GM18868 (cell line): ENCODE results near the gene JMJD8.
"Not testable (repeated sequence)": the region's sequence is repeated elsewhere in the genome, so short reads cannot be mapped to it uniquely, and the experiment has no call there.

Experiments
- ATAC-seq: cut with Tn5 transposase; IDR thresholded peaks from one replicate; pipeline ENCODE4 v1.9.1; 2021; ENCODE audit warnings: mild to moderate bottlenecking, moderate library complexity; ENCODE audit not compliant: unreplicated experiment

JMJD8 gene

GRCh38 chr16:693766-694165 is 9.6 kb upstream of the JMJD8 start:
- no peak for ATAC-seq

DNA sequence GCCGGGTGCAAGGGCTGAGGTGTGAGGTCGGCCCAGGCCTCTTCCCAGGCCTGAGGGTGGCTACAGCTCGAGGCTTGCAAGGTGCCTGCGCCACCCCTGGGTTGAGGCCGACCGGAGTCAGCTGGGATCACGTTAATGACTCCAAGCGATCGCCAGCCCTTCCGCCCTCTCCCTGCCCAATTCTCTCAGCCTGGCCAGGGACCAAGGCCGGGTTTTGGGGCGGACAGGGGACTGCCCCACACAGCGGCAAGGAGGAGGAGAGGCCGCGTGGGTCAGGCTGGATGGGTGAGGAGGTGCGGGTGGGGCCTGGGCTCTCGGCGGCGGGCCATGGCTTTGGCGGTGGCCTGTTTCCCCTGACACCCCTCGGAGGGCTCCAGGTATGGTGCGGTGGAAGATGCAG is 9.2 kb upstream of the JMJD8 start:
- no peak for ATAC-seq

DNA sequence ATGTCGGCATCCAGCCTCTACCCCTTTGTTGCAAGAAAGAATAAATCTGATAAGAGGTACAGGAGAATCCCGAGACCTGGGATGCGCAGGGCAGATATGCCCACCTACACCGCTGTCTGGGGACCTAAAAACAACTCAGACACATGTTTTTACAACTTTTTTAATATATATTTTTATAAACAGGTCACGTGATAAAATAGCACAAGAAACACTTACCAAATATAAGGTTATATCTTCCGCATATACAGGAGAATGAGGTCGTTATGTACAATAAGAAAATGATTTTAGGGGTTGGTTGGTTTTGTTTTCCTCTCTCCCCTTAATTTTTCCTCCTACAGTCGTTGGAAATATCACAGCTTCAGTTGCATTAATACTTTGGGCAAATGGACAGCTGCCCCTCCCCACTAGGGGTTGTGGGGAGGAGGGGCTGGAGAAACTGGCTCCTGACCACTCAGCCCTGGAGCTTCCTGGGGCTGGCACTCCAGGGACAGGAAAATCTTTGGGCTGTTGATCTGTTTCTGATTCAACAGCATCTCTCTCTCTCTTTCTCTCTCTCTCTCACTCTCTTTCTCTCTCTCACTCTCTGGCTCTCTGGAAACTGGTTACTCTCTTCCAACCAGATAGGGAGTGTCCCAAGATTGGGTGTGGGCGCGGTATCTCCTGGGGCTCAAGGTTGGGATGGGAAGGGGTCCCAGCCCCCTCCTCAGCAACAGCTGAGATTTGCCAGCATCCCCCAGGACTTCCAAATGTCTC is 8.4 kb upstream of the JMJD8 start:
- ATAC-seq: no peak

DNA sequence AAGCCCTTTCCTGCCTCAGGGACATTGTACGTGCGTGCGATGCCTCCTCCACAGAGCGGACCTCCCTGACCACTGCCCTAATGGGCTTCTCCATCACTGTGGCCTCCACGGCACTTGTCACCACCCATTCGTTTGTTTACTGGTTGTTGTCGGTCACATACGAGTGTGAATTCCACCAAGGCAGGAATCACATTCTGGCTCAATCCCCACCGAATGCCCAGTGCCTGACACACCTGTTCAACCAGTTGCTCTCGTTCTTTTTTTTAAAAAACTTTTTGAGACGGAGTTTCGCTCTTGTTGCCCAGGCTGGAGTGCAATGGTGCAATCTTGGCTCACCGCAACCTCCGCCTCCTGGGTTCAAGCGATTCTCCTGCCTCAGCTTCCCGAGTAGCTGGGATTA is 7.1 kb upstream of the JMJD8 start:
- ATAC-seq: not testable (repeated sequence)

DNA sequence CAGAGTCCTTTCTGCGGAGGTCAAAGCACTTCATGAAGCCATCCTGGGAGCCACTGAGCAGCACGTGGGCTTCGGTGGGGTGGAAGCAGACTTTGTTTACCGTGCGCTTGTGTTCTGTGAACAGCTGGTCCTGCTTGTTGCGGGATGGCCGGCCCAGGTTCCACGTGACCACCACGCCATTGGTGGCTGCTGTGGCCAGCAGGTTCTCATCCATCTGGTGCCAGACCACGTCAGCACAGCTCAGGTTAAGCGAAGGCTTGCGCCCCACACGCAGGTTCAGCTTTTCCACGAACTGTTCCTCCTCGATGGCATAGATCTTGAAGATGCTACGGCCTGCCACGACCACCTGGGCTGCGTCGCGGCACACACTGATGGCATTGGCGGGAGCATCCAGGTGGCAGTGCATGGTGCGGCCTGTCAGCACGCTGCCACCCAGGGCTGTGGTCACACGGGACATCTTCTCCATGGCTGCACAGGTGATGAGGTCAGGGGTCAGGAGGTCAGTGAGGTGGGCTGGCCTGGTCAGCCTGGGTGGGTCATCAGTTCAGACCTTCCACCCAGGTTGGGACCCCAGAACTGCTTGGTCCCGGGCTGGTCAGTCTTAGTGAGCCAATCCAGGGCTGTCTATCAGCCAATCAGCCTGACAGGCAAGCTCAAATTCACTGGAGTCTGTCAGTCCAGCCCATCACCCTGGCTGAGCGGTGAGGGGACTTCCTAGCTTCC is 5.2 kb upstream of the JMJD8 start:
- ATAC-seq: no peak

DNA sequence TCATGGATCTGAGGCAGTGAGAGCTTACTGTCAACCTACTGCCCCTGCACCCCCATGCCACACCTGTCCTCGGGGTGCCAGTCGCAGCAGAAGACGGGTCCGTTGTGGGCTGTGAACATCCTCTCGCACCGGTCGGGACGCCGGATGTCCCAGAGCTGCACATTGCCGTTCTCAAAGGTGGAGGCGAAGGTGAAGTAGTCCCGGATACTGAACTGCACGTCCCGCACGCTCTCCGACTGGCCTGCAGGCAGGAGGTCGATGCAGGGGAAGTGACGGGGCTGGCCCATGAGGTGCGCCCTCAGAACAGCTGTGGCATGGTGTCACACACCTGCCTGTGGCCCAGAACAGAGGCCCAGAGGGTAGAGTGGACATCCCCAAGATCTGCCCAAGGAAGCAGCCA is 3.4 kb upstream of the JMJD8 start:
- no peak for ATAC-seq

DNA sequence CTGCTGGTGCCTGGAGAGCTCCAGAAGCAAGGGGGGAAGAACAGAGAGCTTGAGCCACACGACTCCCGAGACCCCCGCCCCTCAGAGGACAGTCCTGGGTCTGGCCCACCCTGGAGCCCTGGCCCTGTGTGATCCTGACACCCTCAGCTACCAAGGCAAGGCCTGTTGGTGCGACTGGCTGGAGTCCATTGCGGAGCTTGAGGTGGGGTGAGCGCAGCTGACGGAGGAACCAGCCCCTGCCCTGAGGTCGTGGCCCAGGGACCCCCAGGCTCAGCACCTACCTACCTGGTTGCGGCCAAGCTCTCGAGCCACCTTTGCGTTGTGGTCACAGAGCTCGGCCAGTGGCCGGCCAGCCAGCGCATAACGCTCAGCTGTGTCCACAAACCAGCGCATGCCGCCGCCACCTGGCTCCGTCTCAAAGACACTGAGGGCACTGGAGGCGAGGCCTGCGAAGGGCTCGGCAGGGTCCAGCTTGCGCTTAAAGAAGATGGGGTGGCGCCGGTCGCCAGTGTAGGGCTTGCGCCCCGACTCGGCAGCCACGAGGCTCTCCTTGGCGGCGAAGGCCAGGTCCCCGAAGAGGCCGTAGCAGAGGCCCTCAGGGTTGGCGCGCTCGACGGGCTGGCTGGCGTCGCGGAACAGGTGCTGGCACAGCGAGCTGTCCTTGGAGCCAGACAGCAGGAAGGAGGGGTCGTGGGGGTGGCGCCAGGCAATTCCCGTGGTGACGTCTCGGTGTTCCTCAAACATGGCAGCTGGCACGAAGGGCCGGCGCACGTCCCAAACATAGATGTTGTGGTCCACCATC is 2.5 kb upstream of the JMJD8 start:
- no peak for ATAC-seq

GRCh38 chr16:685967-686366 is 1.8 kb upstream of the JMJD8 start:
- no peak for ATAC-seq

DNA sequence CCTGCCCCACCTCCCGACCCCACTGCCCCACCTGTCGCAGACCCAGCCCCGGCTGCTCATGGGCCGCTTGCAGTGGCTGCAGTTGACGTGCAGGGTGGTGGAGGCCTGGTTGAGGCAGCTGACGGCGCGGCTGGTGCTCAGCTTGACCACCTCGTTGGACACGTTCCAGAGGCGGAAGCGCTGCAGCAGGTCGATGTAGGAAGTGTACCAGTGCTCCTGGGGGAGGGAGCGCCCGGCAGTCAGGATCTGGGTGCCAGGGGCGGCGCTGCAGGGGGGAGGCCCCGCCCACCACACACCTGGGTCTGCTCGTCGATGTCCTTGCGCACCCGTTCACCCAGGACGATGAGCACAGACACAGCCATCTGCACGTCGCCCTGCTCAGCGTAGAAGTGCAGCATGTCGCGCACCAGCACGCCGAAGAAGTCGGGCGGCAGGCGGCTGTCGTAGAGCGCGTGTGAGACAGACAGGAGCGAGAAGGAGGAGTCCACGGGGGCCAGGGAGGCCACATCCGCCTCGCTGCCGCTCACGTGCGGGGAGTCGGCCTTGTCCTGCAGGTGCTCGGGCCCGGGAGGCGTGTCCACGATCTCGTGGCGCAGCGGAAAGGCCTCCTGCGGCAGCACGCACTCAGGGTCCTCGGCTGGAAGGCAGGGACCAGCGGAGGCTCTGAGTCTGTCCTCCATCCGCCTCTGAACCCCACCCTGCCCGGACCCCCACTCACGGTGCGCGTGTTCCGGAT is 995 bp upstream of the JMJD8 start:
- ATAC-seq: no peak

DNA sequence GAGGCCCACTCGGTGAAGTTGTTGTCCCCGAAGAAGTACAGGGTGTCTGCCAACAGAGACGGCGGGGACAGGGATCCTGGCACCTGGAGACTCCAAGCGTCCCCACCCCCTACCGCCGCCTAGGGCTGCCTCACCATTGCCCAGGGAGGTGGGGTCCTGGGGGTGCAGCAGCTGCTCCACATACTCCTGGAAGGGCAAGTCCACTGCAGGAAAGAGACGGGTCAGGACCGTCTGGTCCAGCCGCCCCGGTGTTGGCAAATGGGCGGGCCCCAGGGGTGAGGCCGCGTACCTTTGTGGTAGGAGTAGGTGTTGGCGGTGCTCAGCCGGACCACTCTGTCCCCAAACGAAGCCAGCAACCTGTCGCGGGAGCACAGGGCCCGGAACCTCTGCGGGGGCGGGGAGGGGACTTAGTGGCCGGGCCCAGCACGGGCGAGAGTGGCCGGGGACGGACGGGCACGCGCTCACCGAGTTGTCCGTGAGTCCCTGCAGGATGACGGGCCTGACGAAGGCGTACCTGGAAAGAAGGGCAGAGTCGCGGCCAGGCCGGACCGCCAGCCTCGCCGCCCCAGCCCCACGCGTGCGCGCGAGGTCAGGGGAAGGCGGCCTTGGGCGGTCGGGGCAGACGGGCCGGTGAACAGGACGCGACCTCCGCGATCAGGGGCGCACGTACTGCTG is 601 bp downstream of the JMJD8 start:
- ATAC-seq: no peak

DNA sequence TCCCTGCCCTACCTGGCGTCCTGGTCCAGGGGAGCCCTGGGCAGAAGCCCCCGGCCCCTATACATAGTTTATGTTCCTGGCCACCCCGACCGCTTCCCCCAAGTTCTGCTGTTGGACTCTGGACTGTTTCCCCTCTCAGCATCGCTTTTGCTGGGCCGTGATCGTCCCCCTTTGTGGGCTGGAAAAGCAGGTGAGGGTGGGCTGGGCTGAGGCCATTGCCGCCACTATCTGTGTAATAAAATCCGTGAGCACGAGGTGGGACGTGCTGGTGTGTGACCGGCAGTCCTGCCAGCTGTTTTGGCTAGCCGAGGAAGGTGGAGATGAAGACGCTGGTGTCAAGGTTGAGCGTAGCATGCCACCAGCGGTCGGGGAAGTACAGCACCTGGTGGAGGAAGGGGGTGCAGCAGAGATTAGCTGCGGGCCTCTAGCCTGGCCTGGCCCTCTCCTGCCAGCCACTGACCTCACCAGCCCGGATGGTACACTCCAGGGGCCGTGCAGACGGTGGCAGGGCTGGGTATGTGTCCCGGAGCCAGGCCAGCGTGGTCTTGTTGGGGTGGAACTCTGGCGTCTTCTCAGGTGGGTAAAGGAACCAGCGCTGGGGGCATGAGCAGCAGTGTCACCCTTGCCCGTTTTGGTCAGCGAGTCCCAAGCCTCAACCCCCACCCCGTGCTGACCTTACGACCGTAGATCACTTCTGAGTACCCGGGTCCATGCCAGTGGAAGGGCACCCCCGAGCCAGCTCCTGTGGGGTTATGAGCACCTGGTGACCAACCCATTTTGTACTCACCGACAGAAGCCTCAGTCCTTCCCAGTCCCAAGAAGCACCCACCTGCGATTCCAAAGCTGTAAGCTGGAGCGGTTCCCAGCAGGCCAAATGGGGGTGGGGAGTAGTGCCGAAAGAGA is 1.4 kb downstream of the JMJD8 start:
- ATAC-seq: no peak

DNA sequence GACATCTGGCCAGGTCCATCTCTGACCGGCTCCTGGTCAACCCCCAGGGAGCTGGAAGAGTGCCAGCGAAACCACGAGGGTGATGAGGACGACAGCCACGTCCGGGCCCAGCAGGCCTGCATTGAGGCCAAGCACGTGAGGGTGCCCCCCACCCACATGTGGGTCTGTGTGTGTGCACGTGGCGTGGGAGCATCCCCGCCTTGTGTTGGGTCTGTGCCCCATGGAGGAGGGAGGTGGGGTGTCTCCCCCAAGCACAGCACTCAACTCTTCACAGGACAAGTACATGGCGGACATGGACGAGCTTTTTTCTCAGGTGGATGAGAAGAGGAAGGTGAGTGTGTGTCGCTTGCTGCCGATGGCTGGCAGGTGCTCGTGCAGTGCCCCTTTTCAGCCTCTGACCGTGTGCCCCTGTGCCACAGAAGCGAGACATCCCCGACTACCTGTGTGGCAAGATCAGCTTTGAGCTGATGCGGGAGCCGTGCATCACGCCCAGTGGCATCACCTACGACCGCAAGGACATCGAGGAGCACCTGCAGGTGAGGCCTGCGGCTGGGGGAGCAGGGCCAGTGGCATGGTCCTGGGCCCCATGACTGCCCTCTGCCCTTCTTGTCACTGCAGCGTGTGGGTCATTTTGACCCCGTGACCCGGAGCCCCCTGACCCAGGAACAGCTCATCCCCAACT is 2.2 kb downstream of the JMJD8 start:
- no peak for ATAC-seq

GRCh38 chr16:680967-681745 is 3.0 kb downstream of the JMJD8 start:
- no peak for ATAC-seq

GRCh38 chr16:680625-680945 is 3.5 kb downstream of the JMJD8 start:
- no peak for ATAC-seq

GRCh38 chr16:679814-680624 is 4.1 kb downstream of the JMJD8 start, which contains the start of gene STUB1:
Gene STUB1 (plus strand): TSS chr16:680410. CDS start chr16:680526, 116 bp downstream.
- peak; percentile 37 for ATAC-seq

DNA sequence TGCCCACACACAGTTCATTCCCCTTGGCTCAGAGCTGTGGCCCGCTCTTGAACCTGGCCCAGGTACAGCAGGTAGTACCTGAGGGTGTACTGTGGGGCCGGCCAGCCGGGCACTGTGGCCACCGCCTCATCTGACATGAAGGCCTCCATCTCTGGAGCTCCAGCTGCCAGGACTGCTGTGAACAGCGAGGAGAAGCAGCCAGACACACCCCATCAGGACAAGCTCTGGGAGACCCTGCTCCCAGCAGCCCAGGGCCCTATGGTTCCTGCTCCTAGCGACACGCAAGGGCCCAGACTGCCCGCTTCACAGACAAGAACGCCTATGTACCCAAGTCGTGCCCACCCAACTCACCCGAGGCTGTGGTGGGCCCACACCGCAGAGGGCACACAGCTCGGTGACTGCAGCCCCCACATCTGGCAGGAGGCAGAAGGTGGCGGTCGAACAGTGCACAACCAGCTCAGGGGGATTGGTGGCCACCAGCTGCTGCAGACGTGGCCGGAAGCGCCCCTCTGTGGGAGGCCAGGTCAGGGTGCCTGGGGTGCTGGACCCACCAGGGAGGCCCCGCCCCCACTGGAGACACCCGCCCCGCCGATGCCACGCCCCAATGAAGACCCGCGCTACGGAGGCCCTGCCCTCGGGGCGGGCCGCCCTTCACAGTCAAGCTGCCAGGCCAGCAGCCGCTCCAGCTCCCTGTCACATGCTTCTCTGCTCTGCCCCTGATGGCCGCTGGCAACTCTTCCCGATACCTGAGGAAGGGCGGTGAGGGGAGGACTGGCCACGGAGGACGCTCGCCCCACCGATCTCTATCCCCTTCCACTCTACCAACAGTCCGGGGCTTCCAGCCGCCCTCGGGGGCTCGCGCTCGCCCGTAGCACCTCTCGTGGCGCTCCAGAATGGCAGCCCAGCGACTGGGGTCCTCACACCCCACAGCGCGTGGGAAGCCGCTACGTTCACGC is 5.0 kb downstream of the JMJD8 start:
- no peak for ATAC-seq
